Measurements from ENCODE around the gene CD2. TPM values are rescaled to one million over a fixed set of nuclear protein-coding genes. Genes with fewer than 3 reads are reported as not detected.
"Not testable (repeated sequence)": the region's sequence is repeated elsewhere in the genome, so short reads cannot be mapped to it uniquely, and the experiment has no call there.

CD2 gene
- total RNA-seq, 1 donor from 2014 or later: 0.49 TPM

GRCh38 chr1:116731439-116731838, 22.8 kb upstream of the CD2 start:
- no peak for DNase-seq

GRCh38 chr1:116732726-116733125, 21.5 kb upstream of the CD2 start:
- DNase-seq: no peak

GRCh38 chr1:116733476-116734365, 20.5 kb upstream of the CD2 start:
- peak; percentile 75 for DNase-seq

GRCh38 chr1:116735246-116735645, 19.0 kb upstream of the CD2 start:
- DNase-seq: no peak

- DNase-seq: peak; percentile 52
Measured at GRCh38 chr1:116737020-116737854, 17.0 kb upstream of the CD2 start.

GRCh38 chr1:116737855-116738321, 16.3 kb upstream of the CD2 start:
- no peak for DNase-seq

- no peak for DNase-seq
Measured at GRCh38 chr1:116738673-116739370, 15.4 kb upstream of the CD2 start.

- no peak for DNase-seq
Measured at GRCh38 chr1:116739371-116740012, 14.7 kb upstream of the CD2 start.

- DNase-seq: no peak
Measured at GRCh38 chr1:116740296-116740695, 13.9 kb upstream of the CD2 start.

DNA sequence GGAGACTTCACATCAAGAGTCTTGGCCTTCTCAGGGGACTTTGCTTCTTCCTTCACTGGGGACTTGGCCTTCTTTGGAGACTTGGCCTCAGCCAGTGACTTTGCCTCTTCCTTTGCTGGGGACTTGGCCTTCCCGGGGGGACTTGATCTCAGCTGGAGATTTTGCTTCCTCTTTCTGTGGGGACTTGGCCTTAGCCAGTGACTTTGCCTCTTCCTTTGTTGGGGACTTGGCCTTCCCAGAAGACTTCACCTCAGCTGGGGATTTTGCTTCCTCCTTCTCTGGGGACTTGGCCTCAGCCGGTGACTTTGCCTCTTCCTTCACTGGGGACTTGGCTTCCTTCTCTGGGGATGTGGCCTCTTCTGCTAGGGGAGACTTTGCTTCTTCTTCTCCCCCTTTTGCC, 13.5 kb upstream of the CD2 start:
- DNase-seq: no peak

GRCh38 chr1:116741836-116742565, 12.2 kb upstream of the CD2 start:
- DNase-seq: no peak

DNA sequence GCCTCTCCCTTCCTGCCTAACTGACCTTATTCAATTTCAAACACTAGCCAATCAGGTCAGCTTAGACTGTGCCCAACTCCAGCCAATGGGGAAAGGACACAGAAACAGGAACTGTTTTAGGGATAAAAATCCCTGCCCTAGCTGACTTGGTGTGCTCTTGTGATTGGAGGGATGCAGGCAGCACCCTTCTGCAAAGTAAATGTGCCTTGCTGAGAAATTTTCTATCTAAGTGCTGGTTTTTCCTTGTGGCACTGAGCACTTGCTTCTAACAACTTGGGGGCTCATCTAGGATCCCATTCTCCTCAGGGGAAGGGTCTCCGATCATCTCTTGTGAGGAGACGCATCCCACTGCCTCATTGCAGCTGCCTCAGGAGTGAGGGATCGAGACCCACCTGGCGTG, 10.7 kb upstream of the CD2 start:
- DNase-seq: no peak

DNA sequence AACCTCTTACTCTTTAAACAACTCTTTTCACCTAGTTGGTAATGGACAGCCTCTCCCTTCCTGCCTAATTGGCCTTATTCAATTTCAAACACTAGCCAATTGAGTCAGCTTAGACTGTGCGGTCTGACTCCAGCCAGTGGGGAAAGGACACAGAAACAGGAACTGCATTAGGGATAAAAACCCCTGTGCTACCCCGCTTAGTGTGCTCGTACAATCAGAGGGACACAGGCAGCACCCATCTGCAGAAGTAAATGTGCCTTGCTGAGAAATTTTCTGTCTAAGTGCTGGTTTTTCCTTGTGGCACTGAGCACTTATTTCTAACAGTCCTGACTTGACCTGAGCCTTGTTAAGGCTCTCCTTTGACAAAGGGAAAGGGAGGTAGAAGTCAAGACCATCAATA, 6.0 kb upstream of the CD2 start:
- DNase-seq: no peak

DNA sequence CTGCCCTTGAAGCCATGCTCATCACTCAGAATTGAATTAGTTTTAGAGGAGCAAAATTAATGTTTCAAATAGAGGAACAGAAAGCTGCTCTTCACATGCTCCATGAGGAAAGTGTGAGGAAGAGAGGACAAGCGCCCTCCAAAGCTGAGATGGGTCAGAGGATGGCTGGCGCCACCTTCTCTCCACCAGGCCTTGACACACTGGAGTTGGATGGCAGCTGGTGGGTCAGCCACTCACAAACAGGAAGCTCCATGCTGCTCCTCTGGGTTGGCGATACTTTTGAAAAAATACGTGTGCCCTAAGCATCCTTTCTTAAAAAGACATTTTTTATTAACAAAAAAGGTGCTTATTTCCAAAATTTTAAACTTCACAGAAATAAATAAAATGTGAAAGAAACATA, 3.1 kb upstream of the CD2 start:
- DNase-seq: no peak

GRCh38 chr1:116751621-116752020, 2.6 kb upstream of the CD2 start:
- no peak for DNase-seq

DNA sequence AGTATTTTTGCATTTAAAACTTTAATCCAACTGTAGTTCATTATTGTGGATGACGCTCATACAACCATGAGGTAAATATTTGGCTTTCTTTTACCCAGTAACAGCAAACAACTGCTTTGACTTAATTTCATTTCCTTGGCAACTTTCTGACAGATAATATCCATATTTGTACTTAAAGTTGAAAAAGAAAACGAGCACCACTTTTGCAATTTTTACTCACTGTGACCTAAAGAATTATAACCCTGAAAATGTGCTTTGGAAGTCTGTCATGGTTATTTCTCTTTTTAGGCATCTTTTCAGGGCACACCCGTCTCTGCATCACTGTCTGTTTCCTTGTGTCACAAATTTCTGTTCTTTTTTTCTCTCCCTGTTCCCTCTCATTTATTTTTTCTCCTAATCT, 918 bp upstream of the CD2 start:
- DNase-seq: peak; percentile 50

DNA sequence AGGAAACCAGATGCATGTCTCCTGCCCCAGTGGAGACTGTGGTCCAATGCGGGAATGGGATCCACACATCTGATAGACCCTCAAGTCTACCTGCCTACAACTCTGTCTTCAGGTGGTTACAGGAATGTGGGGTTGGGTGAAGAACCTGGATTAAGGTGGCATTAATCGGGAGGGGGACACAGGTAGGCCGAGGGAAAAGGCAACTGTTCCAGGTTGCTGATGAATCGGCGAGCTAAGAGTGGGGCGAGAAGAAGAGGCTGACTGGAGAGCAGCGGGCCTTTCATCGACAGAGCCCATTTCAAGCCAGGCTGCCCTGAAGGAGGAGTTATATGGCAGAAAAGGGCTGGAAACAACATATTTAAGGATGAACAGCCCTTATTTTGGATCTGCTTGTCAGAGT, 836 bp downstream of the CD2 start:
- no peak for DNase-seq

- DNase-seq: no peak
Measured at GRCh38 chr1:116755681-116756080, 1.5 kb downstream of the CD2 start.

- DNase-seq: not testable (repeated sequence)
Measured at GRCh38 chr1:116756092-116756491, 1.9 kb downstream of the CD2 start.

DNA sequence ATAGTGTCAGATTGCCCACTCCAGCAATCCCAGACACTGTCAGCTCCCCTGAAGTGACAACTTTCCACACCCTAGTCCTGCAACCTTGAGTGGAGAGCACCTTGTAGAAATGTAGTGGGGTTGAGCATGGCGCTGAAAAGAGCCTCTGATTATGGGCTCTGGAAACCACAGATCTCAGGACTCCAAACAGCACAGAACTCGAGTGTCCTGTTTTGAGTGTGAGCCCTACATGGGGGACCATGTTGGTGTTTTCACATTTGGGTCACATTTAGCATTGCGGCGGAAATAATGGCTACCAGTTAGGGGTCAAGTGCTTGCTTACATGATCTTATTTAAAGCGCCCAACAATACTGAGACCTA, 4.2 kb downstream of the CD2 start:
- DNase-seq: not testable (repeated sequence)

- no peak for DNase-seq
Measured at GRCh38 chr1:116759636-116760035, 5.4 kb downstream of the CD2 start.

GRCh38 chr1:116760487-116760886, 6.3 kb downstream of the CD2 start:
- no peak for DNase-seq

Measured in skin of body (tissue), 2 donors.